ENCODE measurements around the gene GET3.
A peak's percentile ranks its signal among the peaks of the same experiment; 100 is the strongest.
"Not testable (repeated sequence)": the region's sequence is repeated elsewhere in the genome, so short reads cannot be mapped to it uniquely, and the experiment has no call there.

Gene GET3

GRCh38 chr19:12736995-12737834, at the start of gene GET3:
GET3 (plus strand) TSS chr19:12737497; CDS start chr19:12737506, 9 bp downstream.
- no peak for TF ChIP-seq JUND (IDR thresholded peaks at IDR 0.05; ENCODE audit: low read depth)
- in situ Hi-C loops (cut with HindIII; ENCODE audit: low pct_unique_long_range_greater_than_20kb, low sequenced_read_pairs), result no loop called here
- peak; percentile 95 to 100 for DNase-seq (ENCODE audit: low read depth in 1 of 2, low spot score in 1 of 2)

GRCh38 chr19:12689012-12689411, 48.3 kb upstream of the GET3 start:
- in situ Hi-C loops (cut with HindIII; ENCODE audit: low pct_unique_long_range_greater_than_20kb, low sequenced_read_pairs), result no loop called here
- DNase-seq (ENCODE audit: low read depth in 1 of 2, low spot score in 1 of 2), result no peak

GRCh38 chr19:12689581-12690216, 47.6 kb upstream of the GET3 start:
- in situ Hi-C loops (cut with HindIII; ENCODE audit: low pct_unique_long_range_greater_than_20kb, low sequenced_read_pairs), result no loop called here
- DNase-seq (ENCODE audit: low read depth in 1 of 2, low spot score in 1 of 2), result no peak

More at GRCh38 chr19:12689012-12689411, 48.3 kb upstream of the GET3 start:
- no peak for TF ChIP-seq JUND (IDR thresholded peaks at IDR 0.05; ENCODE audit: low read depth)

GRCh38 chr19:12692960-12693359, 44.3 kb upstream of the GET3 start:
- DNase-seq (ENCODE audit: low read depth in 1 of 2, low spot score in 1 of 2), result no peak
- no peak for TF ChIP-seq JUND (IDR thresholded peaks at IDR 0.05; ENCODE audit: low read depth)
- in situ Hi-C loops (cut with HindIII; ENCODE audit: low pct_unique_long_range_greater_than_20kb, low sequenced_read_pairs), result no loop called here

More at GRCh38 chr19:12689581-12690216, 47.6 kb upstream of the GET3 start:
- no peak for TF ChIP-seq JUND (IDR thresholded peaks at IDR 0.05; ENCODE audit: low read depth)

GRCh38 chr19:12694641-12695040, 42.7 kb upstream of the GET3 start:
- no peak for DNase-seq (ENCODE audit: low read depth in 1 of 2, low spot score in 1 of 2)
- TF ChIP-seq JUND (IDR thresholded peaks at IDR 0.05; ENCODE audit: low read depth), result no peak
- in situ Hi-C loops (cut with HindIII; ENCODE audit: low pct_unique_long_range_greater_than_20kb, low sequenced_read_pairs), result no loop called here

- no peak for DNase-seq (ENCODE audit: low read depth in 1 of 2, low spot score in 1 of 2)
- TF ChIP-seq JUND (IDR thresholded peaks at IDR 0.05; ENCODE audit: low read depth), result no peak
- in situ Hi-C loops (cut with HindIII; ENCODE audit: low pct_unique_long_range_greater_than_20kb, low sequenced_read_pairs), result no loop called here
Measured at GRCh38 chr19:12695096-12695495, 42.2 kb upstream of the GET3 start.

GRCh38 chr19:12695514-12695913, 41.8 kb upstream of the GET3 start:
- no peak for DNase-seq (ENCODE audit: low read depth in 1 of 2, low spot score in 1 of 2)
- in situ Hi-C loops (cut with HindIII; ENCODE audit: low pct_unique_long_range_greater_than_20kb, low sequenced_read_pairs), result no loop called here
- TF ChIP-seq JUND (IDR thresholded peaks at IDR 0.05; ENCODE audit: low read depth), result no peak

GRCh38 chr19:12695997-12696365, 41.3 kb upstream of the GET3 start:
- in situ Hi-C loops (cut with HindIII; ENCODE audit: low pct_unique_long_range_greater_than_20kb, low sequenced_read_pairs), result no loop called here
- DNase-seq (ENCODE audit: low read depth in 1 of 2, low spot score in 1 of 2), result no peak

GRCh38 chr19:12696366-12697335, 40.6 kb upstream of the GET3 start, which contains the start of gene FBXW9:
FBXW9 (minus strand) TSS chr19:12696631; CDS start chr19:12696581, 50 bp downstream.
- no peak for TF ChIP-seq JUND (IDR thresholded peaks at IDR 0.05; ENCODE audit: low read depth)
- peak; percentile 82 to 92 for DNase-seq (ENCODE audit: low read depth in 1 of 2, low spot score in 1 of 2)
- in situ Hi-C loops (cut with HindIII; ENCODE audit: low pct_unique_long_range_greater_than_20kb, low sequenced_read_pairs), result no loop called here

More at GRCh38 chr19:12695997-12696365, 41.3 kb upstream of the GET3 start:
- TF ChIP-seq JUND (IDR thresholded peaks at IDR 0.05; ENCODE audit: low read depth), result no peak

GRCh38 chr19:12697425-12697824, 39.9 kb upstream of the GET3 start:
- in situ Hi-C loops (cut with HindIII; ENCODE audit: low pct_unique_long_range_greater_than_20kb, low sequenced_read_pairs); DNase-seq (ENCODE audit: low read depth in 1 of 2, low spot score in 1 of 2): not testable (repeated sequence)

GRCh38 chr19:12698138-12698537, 39.2 kb upstream of the GET3 start:
- TF ChIP-seq JUND (IDR thresholded peaks at IDR 0.05; ENCODE audit: low read depth), result no peak
- in situ Hi-C loops (cut with HindIII; ENCODE audit: low pct_unique_long_range_greater_than_20kb, low sequenced_read_pairs), result no loop called here
- no peak for DNase-seq (ENCODE audit: low read depth in 1 of 2, low spot score in 1 of 2)

- DNase-seq (ENCODE audit: low read depth in 1 of 2, low spot score in 1 of 2), result no peak
- in situ Hi-C loops (cut with HindIII; ENCODE audit: low pct_unique_long_range_greater_than_20kb, low sequenced_read_pairs), result no loop called here
- TF ChIP-seq JUND (IDR thresholded peaks at IDR 0.05; ENCODE audit: low read depth), result no peak
Measured at GRCh38 chr19:12701596-12702282, 35.6 kb upstream of the GET3 start.

Measured in T47D (cell line).